Smooth muscle cell of trachea (primary cell): ENCODE measurements around the gene ECI2. TPM values are rescaled to one million over a fixed set of nuclear protein-coding genes. Genes with fewer than 3 reads are reported as not detected.

Experiments
- total RNA-seq: library from RNA; depleted of rRNA; stranded (reverse); fragments of >200 nt; gene quantifications from 2 replicates; pipeline ENCODE4 v1.2.1, GENCODE V29; 2014

The ECI2 gene, protein sequence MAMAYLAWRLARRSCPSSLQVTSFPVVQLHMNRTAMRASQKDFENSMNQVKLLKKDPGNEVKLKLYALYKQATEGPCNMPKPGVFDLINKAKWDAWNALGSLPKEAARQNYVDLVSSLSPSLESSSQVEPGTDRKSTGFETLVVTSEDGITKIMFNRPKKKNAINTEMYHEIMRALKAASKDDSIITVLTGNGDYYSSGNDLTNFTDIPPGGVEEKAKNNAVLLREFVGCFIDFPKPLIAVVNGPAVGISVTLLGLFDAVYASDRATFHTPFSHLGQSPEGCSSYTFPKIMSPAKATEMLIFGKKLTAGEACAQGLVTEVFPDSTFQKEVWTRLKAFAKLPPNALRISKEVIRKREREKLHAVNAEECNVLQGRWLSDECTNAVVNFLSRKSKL
- total RNA-seq = 116 and 166 TPM in 2 replicates

DNA sequence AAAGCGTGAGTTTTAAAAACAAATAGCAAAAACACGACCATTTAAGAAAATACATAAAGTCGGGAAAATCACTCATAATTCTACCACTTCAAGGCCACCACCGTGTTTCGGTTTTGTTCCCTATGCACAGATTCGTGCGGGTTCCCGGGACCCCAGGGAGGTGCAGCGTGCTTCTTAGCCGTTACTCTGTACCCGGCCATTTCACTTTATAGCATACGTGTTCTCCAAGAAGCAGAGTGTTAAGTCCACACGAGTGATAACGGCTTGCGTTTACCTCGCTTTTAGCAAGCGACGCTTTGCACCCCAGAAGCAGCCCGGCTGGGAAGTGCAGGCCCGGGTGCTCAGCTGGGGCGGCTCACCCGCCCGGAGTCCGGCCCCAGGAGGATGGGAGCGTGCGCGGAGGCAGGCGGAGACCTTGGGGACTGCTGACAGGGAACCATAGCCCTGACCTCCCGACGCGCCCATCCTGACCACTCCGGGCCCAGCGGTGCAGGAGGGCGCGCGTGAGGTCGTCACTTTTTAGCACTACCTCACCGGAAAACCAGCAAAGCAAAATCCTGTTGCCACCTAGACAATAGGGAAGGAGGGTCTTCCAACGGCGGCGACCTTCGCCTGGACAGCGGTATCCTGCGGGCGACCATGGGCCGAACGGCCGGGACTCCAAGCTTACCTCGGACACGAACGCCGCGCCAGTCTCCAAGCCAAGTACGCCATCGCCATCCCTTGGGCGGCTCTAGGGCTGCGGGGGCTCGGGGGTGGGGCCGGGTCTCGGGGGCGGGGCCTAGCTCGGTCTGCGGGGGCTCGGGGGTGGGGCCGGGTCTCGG is at the start of gene ECI2:
Gene ECI2, minus strand, starts transcription at position 735 of the 824 bp plus-strand sequence. Its CDS starts 15 bp downstream, at position 720.

DNA sequence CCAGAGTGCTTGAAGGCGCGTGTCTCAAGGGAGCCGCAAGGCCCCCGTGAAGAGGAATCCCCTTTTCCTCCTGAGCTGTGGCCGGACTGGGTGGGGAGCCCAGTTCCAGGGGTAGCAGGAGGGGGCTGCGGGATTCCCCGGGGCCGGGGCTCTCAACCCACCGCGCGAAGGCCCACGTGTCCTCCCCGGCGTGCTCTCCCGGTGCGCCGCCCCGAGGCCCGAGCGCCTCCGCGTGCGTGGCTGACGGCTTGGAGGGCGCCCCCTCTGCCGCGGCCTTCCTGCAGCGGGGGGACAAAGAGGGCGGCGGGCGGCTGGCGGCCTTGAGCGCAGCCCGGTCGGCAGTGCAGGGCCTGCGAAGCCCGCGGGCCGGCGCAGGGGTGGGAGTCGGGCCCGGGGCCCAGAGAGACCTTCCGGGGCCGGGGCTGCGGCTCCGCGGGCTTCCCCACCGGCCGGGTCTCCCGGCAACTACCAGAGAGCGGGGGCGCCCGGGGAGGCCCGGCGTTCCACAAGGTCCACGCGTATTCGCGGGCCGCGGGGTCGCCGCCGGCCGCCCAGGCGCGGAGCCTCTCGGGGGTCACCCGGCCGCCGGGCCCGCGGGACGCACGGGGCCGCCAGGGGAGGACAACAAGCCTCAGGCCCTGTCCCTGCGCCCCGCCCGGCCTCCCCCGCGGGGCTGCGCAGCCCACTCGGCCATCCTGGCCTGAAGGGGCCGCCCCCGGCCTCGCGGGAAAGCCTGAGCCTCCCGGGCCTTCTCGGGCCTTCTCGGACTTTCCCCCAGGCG is 56.5 kb downstream of the ECI2 start, which contains the start of gene FAM217A:
Gene FAM217A, minus strand, starts transcription at position 447 of the 781 bp plus-strand sequence. CDS start 1,723 bp downstream, outside the sequence.

Other genes with a start within 250 kb of the ECI2 start
- not detected in 2 replicates for gene FAM217A, start 56.4 kb downstream of the ECI2 start, total RNA-seq